Thyroid gland (tissue), 4 donors: ENCODE data around the gene HELLS.

Experiments
- CTCF ChIP-seq, 6 experiments: fragments of 200-600 bp in 3 of 6; fragments of 450-650 bp in 3 of 6; sonication (generic) in 3 of 6; IDR thresholded peaks; one replicate each; pipeline ENCODE4 v1.5.1; 2016 to 2019; ENCODE audit warnings: antibody characterized with exemption in 6 of 6, mild to moderate bottlenecking in 2 of 6, inconsistent platforms in 1 of 6, moderate library complexity in 1 of 6
- POLR2A ChIP-seq, 2 donors: fragments of 450-650 bp; IDR thresholded peaks; one replicate each; pipeline ENCODE4 v1.6.1; 2017; ENCODE audit warnings: antibody characterized with exemption in 2 of 2, mild to moderate bottlenecking in 2 of 2, moderate library complexity in 1 of 2

GRCh38 chr10:94632954-94633353 is 87.4 kb downstream of the HELLS start:
- TF ChIP-seq CTCF (IDR thresholded peaks at IDR 0.05) (no peak), POLR2A (IDR thresholded peaks at IDR 0.05) (no peak)
